Measurements from ENCODE around the gene SYN1.

DNA sequence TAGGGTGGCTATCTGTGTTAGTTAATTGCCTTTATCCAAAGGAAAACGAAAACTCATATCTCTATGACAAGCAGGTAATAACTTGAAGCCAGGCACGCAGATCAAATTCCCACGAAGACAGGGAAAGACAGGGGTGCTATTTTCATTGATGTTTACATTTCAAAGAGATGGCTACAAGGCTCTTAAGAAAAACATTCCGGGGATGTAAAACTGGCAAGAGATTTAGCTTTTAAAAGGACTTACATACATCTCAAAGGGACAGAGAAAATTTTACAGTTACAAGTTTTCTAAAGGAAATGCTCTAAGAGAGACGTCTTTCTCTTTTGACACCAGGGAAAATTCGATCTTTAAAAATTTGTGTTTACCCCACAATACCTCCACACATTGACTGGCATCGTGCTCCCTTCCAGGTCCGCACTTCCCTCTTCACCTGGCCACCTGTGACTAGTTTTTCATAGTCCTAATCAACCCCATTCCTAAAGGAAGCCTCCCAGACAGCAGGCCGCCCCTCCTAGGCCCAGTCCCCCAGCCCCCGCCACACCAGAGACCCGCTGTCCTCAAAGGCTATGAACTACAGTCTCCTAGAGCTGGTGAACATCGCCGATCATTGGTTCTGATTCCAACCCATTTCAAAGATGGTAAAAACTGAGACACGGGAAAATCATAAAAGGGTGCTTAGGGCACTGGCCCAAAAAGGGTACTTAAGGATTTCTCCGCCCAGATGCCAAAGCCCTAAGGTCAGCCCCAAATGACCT lies 59.3 kb downstream of the SYN1 start:
- TF ChIP-seq EZH2 (IDR thresholded peaks at IDR 0.05), result no peak
- no peak for TF ChIP-seq CTCF (IDR thresholded peaks at IDR 0.05)
- no peak for TF ChIP-seq EZH2phosphoT487 (IDR thresholded peaks at IDR 0.05)

Measured in neural progenitor cell (in vitro differentiated cells).